ENCODE measurements around the gene PRKD3.
"Not testable (repeated sequence)": the region's sequence is repeated elsewhere in the genome, so short reads cannot be mapped to it uniquely, and the experiment has no call there.

PRKD3 gene

DNA sequence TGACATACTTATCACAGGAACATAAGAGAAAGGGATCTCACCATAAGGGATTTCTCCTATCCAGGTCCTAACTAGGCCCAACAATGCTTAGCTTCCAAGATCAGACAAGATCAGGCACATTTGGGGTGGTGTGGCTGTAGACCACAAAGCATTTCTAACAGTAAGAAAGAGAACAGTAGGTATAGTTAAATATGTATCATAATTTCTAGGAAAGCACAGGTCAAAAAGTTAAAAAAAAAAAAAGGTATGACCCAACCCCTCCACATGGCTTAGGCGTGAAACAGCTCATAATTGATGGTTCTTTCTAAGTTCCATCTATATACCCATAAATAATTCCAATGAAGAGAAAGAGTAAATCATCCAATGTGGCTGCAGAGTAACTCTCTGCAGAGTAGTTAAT, 6.9 kb downstream of the PRKD3 start:
- no peak for DNase-seq (ENCODE audit: low read depth in 2 of 3, low spot score in 1 of 3)

DNA sequence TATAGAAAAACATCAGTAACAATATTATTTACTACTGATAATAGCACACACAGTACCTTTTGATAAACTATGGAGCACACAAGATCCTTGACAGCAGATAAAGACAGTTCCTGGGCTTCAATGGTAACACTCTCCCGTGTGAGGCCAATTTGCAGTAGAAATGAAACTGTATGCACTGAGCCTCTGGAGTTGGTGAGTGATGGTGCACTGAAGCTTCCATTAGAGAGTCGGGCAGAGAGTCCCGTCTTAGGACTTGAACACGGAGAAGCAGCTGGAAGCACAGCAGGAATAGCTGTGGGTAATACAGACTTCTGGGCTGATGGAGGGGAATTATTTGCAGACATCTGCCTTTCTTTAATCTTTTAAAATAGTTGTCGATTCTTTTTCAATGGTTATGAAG, 8.5 kb downstream of the PRKD3 start:
- no peak for DNase-seq (ENCODE audit: low read depth in 2 of 3, low spot score in 1 of 3)

DNA sequence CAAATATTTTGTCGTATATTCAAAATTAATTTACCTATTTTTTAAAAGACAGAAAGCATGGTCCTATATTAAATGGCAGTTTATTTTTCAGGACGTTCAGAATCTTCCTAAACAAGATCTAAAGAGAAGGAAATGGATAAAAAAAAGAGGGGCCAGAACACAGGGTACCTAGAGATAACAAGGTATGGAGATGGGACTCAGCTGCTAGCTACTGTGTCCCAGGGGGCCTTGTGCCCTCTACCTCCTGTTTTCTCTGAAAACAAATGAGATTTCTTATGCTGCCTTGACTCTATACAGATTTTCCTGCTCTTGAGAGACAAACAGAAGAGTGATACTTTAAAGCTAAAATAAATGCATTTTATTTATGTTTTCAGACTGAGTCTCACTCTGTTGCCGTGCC, 9.3 kb downstream of the PRKD3 start:
- no peak for DNase-seq (ENCODE audit: low read depth in 2 of 3, low spot score in 1 of 3)

DNA sequence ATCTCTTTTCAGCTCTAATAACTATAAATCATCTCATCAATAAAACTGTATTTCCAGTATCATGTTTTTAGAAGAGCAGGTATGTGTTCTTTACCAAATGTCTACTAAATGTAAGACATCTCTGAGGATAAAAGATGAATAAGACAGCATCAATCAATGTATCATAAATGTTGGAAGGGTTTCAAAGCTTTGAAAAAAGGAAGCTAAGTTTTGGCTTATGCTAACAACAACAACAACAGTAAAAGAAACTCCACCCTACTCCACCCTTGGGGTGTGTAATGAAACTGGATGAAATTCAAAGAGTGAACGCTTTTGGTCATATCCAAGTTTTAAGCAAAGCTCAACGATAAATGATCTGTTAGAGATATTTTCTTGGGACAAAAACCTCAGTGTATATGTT, 17.1 kb downstream of the PRKD3 start:
- no peak for DNase-seq (ENCODE audit: low read depth in 2 of 3, low spot score in 1 of 3)

DNA sequence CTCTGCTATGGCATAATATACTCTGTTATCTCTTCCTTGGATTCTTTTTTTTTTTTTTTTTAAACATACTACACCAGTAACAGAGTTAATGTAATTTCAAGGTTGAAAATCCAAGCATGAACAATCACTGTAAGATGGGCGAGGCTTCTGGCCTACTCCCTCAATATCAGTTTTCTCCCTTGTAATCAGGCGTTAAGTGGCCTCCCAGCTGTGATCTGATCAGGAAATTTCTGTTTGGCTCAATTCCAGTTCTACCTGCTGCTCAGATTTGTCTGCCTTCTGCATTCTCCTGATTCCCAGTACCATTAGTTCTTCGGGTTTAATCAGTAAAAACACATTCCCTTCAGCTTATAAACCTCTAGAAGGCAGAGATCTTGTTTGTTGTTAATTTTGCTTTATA, 18.6 kb downstream of the PRKD3 start:
- DNase-seq (ENCODE audit: low read depth in 2 of 3, low spot score in 1 of 3) = no peak

DNA sequence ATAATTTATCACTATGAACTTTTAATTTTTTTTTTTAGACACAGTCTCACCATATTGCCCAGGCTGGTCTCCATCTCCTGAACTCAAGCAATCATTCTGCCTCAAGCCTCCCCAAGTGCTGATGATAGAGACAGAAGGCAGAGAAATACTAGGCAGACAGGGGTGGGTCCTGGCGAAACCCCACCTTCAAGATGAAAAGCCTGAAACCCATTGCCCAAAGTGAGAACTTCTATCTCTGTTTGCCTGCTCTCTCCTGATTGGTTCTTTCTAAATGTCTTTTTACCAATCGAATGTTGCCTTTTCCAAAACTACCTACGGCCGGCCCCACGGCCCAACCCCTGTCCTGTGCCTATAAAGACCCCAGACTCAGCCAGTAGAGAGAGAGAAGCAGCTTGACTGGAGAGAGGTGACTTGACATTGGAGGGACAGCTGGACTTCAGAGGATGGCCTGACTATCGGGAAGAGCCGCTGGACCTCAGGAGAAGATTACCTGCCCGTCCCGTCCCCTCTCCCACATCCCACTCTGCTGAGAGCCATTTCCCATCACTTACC, 21.9 kb downstream of the PRKD3 start:
- DNase-seq (ENCODE audit: low read depth in 2 of 3, low spot score in 1 of 3) = no peak

DNA sequence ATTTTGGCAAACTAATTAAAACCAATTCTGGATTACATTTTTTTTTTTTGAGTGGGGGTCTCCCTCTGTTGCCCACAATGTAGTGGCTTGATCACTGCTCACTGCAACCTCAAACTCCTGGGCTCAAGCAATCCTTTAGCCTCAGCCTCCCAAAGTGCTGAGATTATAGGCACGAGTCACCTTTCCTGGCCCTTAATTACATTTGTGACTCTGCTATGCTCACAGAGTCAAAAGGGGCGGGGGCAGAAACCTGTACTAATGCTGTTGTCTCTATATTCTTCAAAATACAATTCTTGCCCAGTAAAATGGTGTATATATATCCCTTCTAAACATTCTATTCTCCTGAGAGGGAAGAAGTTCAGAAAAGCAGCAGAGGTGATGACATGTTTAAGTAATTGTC, 23.2 kb downstream of the PRKD3 start:
- no peak for DNase-seq (ENCODE audit: low read depth in 2 of 3, low spot score in 1 of 3)

DNA sequence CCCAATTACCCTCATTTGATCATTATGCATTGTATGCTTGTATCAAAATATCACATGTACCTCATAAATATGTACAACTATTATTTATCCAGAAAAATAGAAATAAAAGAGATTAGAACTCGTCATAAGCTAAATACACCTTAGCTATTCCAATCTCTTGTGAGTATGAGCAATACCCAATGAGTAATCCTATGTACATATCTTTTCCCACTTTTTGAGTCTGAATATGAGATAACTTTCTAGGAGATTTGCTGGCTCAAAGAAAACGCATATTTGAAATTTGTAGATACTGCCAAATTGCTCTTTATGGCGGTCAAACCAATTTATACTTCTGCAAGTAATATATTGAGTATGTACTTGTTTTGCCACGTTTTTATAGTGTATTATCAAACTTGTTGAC, 24.1 kb downstream of the PRKD3 start:
- DNase-seq (ENCODE audit: low read depth in 2 of 3, low spot score in 1 of 3) = no peak

DNA sequence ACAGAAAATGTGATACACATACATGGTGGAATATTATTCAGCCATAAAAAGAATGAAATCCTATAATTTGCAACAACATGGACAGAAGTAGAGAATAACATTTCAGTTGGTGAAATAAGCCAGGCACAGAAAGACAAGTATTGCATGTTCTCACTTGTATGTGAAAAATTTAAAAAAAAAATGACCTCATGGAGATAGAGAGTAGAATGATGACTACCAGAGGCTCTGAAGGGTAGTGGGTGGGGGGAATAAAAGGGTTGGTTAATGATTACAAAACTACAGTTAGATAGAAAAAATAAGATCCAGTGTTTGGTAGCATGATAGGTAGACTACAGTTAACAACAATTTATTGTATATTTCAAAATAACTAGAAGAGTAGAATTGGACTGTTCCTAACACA, 24.5 kb downstream of the PRKD3 start:
- DNase-seq (ENCODE audit: low read depth in 2 of 3, low spot score in 1 of 3) = no peak

DNA sequence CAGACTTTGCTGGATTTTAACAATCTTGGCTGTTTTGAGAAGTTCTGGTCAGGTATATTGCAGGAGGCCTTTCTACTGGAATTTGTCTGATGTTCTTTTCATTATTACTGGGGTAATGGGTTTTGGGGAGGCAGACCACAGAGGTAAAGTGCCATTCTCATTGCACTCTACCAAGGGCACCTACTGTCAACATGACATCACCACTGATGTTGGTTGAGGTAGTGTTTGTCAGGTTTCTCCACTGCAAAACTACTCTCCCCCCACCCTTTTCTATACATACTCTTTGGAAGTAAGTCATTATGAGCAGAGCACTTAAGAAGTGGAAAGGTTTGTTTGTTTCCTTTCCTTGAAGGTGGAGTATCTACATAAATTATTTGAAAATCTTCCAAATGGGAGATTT, 27.0 kb downstream of the PRKD3 start:
- DNase-seq (ENCODE audit: low read depth in 2 of 3, low spot score in 1 of 3) = no peak

DNA sequence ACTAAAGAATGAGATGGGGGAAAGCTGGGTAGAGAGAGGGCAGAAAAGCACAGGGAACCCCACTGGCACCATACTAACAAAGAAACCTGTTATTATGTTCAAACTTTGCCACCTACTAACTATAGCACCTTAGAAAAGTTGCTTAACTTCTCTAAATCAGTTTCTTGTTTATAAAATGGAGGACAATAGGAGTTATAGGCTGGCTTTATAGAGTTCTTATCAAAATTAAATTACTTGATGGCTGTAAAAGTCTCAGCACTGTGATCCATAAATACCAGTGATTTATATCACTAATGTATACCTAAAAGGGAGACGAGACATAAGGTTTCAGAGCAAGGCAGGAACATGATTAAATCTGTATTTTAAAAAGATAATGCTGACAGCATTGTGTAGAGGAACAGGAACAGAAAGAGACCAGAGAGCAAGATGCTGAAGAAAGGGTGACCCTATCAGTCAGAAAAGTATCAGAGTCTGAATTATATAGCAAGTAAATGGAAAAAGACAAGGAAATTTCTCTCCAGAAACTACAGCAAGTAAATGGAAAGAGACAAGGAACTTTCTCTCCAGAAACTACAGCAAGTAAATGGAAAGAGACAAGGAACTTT, 29.1 kb downstream of the PRKD3 start:
- DNase-seq (ENCODE audit: low read depth in 2 of 3, low spot score in 1 of 3) = no peak

DNA sequence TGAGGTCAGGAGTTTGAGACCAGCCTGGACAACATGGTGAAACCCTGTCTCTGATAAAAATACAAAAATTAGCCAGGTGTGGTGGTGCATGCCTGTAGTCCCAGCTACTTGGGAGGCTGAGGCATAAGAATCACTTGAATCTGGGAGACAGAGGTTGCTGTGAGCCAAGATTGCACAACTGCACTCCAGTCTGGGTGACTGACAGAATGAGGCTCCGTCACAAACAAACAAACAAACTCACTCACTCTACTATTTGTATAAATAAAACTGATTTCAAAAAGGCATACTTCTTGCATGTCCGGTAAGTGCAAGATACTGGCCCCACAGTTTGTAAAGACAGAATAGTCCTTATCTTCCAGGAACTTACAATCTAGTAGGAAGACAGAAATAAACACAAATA, 29.8 kb downstream of the PRKD3 start:
- not testable (repeated sequence) for DNase-seq (ENCODE audit: low read depth in 2 of 3, low spot score in 1 of 3)

DNA sequence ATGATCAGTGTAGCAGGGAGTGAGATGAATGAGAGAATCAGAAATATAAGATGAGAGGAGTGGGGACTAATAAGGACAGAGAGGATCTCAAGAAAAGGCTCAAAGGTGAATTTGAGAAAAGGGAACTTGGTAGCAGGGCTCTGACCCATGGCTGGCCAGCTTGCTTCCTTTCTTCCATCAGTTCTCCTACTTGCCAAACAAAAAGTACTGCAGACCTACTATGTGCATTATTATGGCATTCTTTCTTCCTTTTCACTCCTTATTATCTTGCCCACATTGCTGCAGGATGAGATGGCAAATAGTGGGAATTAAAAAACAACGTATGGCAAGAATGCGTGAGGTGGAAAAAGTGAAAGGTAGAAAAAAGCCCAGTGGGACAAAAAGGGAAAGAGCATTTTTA, 33.0 kb downstream of the PRKD3 start:
- no peak for DNase-seq (ENCODE audit: low read depth in 2 of 3, low spot score in 1 of 3)

DNA sequence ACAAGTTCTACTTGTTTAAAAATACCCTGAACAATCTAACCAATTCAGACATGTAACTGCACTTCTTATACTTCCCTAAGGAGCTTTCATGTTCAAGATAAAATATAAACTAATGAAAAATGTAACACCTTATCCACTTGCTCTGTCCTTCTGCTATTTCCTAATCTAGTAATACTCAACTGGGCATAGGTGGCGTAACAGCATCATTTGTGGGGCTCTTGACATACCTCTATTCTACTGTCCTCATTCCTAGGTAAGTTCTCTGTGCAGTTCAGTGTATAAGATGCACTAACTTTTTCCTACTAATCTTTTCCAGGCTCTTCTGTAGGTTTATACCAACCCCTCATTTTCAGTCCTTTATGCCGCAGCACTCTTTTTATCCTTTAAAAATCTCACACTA, 36.7 kb downstream of the PRKD3 start:
- DNase-seq (ENCODE audit: low read depth in 2 of 3, low spot score in 1 of 3) = no peak

DNA sequence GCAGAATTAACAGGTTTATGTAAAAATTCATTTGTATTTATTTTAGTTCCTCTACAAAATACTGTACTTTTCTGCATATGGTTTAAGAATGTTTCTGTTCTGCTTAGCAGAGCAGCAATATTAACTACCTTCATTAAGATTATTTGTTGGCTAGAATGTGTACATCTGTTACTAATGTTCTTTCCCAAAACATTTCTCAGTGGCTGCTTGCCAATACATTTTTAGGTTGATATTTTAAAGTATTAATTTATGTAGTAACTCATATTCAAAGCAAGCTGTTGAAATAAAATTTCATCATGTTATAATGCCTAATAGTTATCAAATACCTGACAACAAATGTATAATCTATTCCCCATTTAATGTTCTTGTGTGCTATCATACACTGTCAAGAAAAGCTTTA, 40.3 kb downstream of the PRKD3 start:
- DNase-seq (ENCODE audit: low read depth in 2 of 3, low spot score in 1 of 3) = no peak

DNA sequence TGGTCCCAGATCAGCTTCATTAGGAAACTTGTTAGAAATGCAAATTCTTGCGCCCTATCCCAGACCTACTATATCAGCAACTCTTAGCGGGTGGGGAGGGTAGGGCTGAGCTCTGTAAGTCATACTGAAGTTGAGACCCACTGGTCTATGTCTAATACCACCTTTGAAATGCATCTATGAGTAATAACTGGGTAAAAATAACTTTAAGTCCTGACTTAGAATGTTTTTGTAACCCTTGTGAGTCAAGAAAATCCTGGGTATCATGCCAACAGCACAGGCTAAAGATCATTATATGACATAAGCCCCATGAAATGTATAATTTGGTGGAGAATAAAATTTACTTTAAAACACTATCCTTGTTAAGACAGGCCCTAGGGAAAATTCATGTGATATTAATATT, 41.4 kb downstream of the PRKD3 start:
- no peak for DNase-seq (ENCODE audit: low read depth in 2 of 3, low spot score in 1 of 3)

DNA sequence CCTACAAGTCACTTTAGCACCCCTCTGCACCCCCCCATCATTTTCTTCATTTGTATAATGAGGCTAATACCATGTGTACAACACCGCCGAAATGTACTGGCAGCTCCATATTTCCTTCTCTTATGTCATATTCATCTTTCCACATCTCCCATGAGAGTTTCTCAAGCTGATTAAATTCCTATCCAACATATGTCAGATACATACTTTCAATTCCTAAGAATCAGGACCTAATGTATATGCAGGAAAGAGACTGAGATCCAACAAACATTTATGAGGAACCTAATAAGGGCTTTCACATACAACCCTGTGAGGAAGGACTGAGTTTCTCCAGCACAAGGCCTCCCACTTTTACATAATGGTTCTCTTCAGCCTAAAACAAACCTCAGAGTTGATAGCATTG, 41.9 kb downstream of the PRKD3 start:
- DNase-seq (ENCODE audit: low read depth in 2 of 3, low spot score in 1 of 3) = no peak

DNA sequence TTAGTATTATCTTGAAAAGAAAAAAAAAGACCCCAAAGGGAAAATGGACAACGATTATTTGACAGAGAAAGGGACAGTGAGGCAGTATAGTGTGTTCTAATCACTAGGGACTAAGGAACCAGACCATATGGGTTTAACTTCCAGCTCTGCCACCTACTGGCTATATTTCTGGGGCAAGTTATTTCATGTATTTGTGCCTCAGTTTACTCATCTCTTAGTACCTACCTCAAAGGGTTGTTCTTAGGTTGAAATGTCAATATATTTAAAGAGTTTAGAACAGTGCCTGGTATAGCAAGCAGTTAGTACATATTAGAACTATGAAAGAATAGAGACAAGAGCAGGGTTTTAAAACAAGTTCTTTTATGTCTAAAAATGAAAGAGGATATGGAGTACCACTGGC, 42.7 kb downstream of the PRKD3 start:
- DNase-seq (ENCODE audit: low read depth in 2 of 3, low spot score in 1 of 3) = no peak

DNA sequence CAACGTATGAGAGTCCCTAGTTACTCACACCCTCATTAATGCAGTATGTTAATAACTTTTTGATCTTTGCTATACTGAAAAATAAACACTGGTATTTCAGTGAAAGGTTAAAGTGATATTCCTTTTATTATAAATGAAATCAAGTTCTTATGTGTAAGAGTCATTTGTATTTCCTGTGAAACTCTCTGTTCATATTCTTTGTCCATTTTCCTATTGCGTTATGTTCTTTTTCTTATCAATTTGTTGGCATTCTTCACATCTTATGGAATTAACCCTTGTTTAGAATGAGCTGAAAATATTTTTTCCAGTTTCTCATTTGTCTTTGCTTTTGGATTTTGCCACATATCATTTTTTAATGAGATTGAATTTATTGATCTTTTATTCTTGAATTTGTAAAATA, 48.3 kb downstream of the PRKD3 start:
- DNase-seq (ENCODE audit: low read depth in 2 of 3, low spot score in 1 of 3) = no peak

Measured in stimulated activated CD4-positive, alpha-beta T cell treated with anti-CD3 and anti-CD28 coated beads, Interleukin-12 subunit alpha, Interleukin-12 subunit beta, amount 100 ng/mL, for 48 hours (primary cell).